K562 treated with DMSO at 1 percent for 24 hours (cell line): ENCODE data around the gene ARF4. TPM values are rescaled to one million over a fixed set of nuclear protein-coding genes. Genes with fewer than 3 reads are reported as not detected.

ENCODE experiments used
- total RNA-seq: library from RNA; unstranded; fragments of 300-600 nt; gene quantifications from 2 replicates; pipeline ENCODE4 v1.2.3, GENCODE V29; 2022; ENCODE audit warnings: low read depth; ENCODE audit not compliant: insufficient read depth

Gene ARF4
- total RNA-seq, result 60.0 and 60.9 TPM in 2 replicates

GRCh38 chr3:57597127-57597923 lies at the start of gene ARF4:
TSS of gene ARF4 (minus strand) at chr3:57597344. CDS start at chr3:57597140, 204 bp downstream.

GRCh38 chr3:57555738-57556458 lies 41.2 kb downstream of the ARF4 start, which contains the start of gene PDE12:
TSS of gene PDE12 (plus strand) at chr3:57556274. CDS start at chr3:57556380, 106 bp downstream.

GRCh38 chr3:57544181-57545125 lies 52.7 kb downstream of the ARF4 start, which contains the start of gene DNAH12:
TSS of gene DNAH12 (minus strand) at chr3:57544344. CDS start at chr3:57542870, 1,474 bp downstream.

Other genes with a start within 250 kb of the ARF4 start
- gene DNAH12, start 53.0 kb downstream of the ARF4 start, total RNA-seq, result 0.09 and 0.46 TPM in 2 replicates
- 12.8 and 13.6 TPM in 2 replicates for gene PDE12, start 41.1 kb downstream of the ARF4 start, total RNA-seq
- 4.4 and 6.4 TPM in 2 replicates for gene DENND6A, start 95.7 kb upstream of the ARF4 start, total RNA-seq
- gene SLMAP, start 159.0 kb upstream of the ARF4 start, total RNA-seq, result 19.6 and 25.9 TPM in 2 replicates